K562 (cell line): ENCODE results near the gene TRMT2A.

ENCODE experiments used
- CBX5 ChIP-seq: IDR thresholded peaks from 2 replicates; pipeline ENCODE4 v1.6.1; 2014; ENCODE audit warnings: low read depth, borderline replicate concordance
- CTCFL ChIP-seq: IDR thresholded peaks from 2 replicates; pipeline ENCODE4 v1.6.1; 2011; ENCODE audit warnings: borderline replicate concordance, low read depth, mild to moderate bottlenecking, moderate library complexity, low read length; ENCODE audit not compliant: insufficient read depth, poor library complexity, severe bottlenecking
- ELF1 ChIP-seq: fragments of 200-800 bp; sonication (Bioruptor generic); IDR thresholded peaks from 2 replicates; pipeline ENCODE4 v1.6.1; 2016; ENCODE audit warnings: missing genetic modification characterization, missing compliant biosample characterization
- EP300 ChIP-seq: IDR thresholded peaks from 2 replicates; pipeline ENCODE4 v1.6.1; 2012; ENCODE audit warnings: low read length, improper control_type of control experiment
- GTF2A2 ChIP-seq: IDR thresholded peaks from 2 replicates; pipeline ENCODE4 v1.6.1; 2016; ENCODE audit warnings: mild to moderate bottlenecking, missing genetic modification characterization, missing compliant biosample characterization
- NR3C1 ChIP-seq: sonication (generic); formaldehyde crosslinking; IDR thresholded peaks from 2 replicates; pipeline ENCODE4 v1.8.1; 2022; ENCODE audit warnings: missing genetic modification reagents
- POLR2A ChIP-seq: fragments of 450-650 bp; conservative IDR thresholded peaks from 2 replicates; pipeline ENCODE4 v1.6.1; 2016
- SMARCE1 ChIP-seq: fragments of 450-650 bp; IDR thresholded peaks from 2 replicates; pipeline ENCODE4 v1.7.1; 2016; ENCODE audit warnings: mild to moderate bottlenecking
- TAF1 ChIP-seq: IDR thresholded peaks from 2 replicates; pipeline ENCODE4 v1.6.1; 2011; ENCODE audit warnings: mild to moderate bottlenecking, low read length, moderate library complexity; ENCODE audit not compliant: insufficient read depth, control insufficient read depth, severe bottlenecking; ENCODE audit errors: extremely low read depth
- ZBED1 ChIP-seq: IDR thresholded peaks from 2 replicates; pipeline ENCODE4 v1.6.1; 2014
- ZFX ChIP-seq: sonication (generic); formaldehyde crosslinking; IDR thresholded peaks from 2 replicates; pipeline ENCODE4 v1.8.0; 2022; ENCODE audit warnings: mild to moderate bottlenecking, missing genetic modification reagents, moderate library complexity
- ZSCAN32 ChIP-seq: fragments of 450-650 bp; formaldehyde crosslinking; IDR thresholded peaks from 2 replicates; pipeline ENCODE4 v1.4.0; 2020; ENCODE audit warnings: mild to moderate bottlenecking, moderate library complexity

- TF ChIP-seq GTF2A2 (no peak), POLR2A (no peak), CTCFL (no peak), TAF1 (no peak), ZSCAN32 (CRISPR knock-in tag) (no peak), NR3C1 (CRISPR knock-in tag) (no peak), ZFX (CRISPR knock-in tag) (no peak), ELF1 (tag) (no peak), SMARCE1 (no peak), ZBED1 (no peak), CBX5 (no peak), EP300 (no peak)
Observed at GRCh38 chr22:20135265-20135664, 18.2 kb upstream of the TRMT2A start.
